HepG2 (cell line): ENCODE data around the gene IGF2BP1. TPM values are rescaled to one million over a fixed set of nuclear protein-coding genes. Genes with fewer than 3 reads are reported as not detected.

Experiments
- DRAP1 ChIP-seq: IDR thresholded peaks from 2 replicates; pipeline ENCODE4 v1.6.1; 2016; ENCODE audit warnings: missing genetic modification reagents, missing compliant biosample characterization
- GATAD2A ChIP-seq: IDR thresholded peaks from 2 replicates; pipeline ENCODE4 v1.6.1; 2016
- HDAC1 ChIP-seq: sonication (generic); formaldehyde crosslinking; IDR thresholded peaks from 2 replicates; pipeline ENCODE4 v1.5.1; 2020; ENCODE audit warnings: mild to moderate bottlenecking, missing genetic modification reagents
- HOXA9 ChIP-seq: sonication (generic); formaldehyde crosslinking; IDR thresholded peaks from 2 replicates; pipeline ENCODE4 v1.8.1; 2022; ENCODE audit warnings: missing genetic modification reagents, mild to moderate bottlenecking, moderate library complexity, borderline replicate concordance
- JDP2 ChIP-seq: sonication (generic); formaldehyde crosslinking; IDR thresholded peaks from 2 replicates; pipeline ENCODE4 v1.8.1; 2022; ENCODE audit warnings: missing genetic modification reagents, borderline replicate concordance
- KAT7 ChIP-seq: IDR thresholded peaks from 2 replicates; pipeline ENCODE4 v1.6.1; 2018; ENCODE audit warnings: borderline replicate concordance, missing compliant biosample characterization
- KDM2A ChIP-seq: sonication (generic); formaldehyde crosslinking; IDR thresholded peaks from 2 replicates; pipeline ENCODE4 v1.4.0; 2020; ENCODE audit warnings: low read depth, missing genetic modification reagents, borderline replicate concordance
- KDM3A ChIP-seq: IDR thresholded peaks from 2 replicates; pipeline ENCODE4 v1.6.1; 2018; ENCODE audit warnings: low read depth, missing compliant biosample characterization
- KDM6A ChIP-seq: IDR thresholded peaks from 2 replicates; pipeline ENCODE4 v1.6.1; 2016; ENCODE audit warnings: low read depth
- KLF16 ChIP-seq, 2 experiments: sonication (generic) in 1 of 2; formaldehyde crosslinking in 1 of 2; IDR thresholded peaks; 2 replicates each; pipeline versions ENCODE4 v1.6.1 to v1.8.0; 2016 to 2023; ENCODE audit warnings: missing genetic modification reagents in 2 of 2, missing compliant biosample characterization in 1 of 2
- MAF1 ChIP-seq: sonication (generic); formaldehyde crosslinking; IDR thresholded peaks from 2 replicates; pipeline ENCODE4 v1.5.0; 2020; ENCODE audit warnings: missing genetic modification reagents, borderline replicate concordance
- MEF2D ChIP-seq: sonication (generic); formaldehyde crosslinking; IDR thresholded peaks from 2 replicates; pipeline ENCODE4 v1.5.1; 2020; ENCODE audit warnings: mild to moderate bottlenecking, missing genetic modification reagents
- MEIS2 ChIP-seq: sonication (generic); formaldehyde crosslinking; IDR thresholded peaks from 2 replicates; pipeline ENCODE4 v1.9.0; 2021; ENCODE audit warnings: mild to moderate bottlenecking, missing genetic modification reagents
- NCOA5 ChIP-seq: sonication (generic); formaldehyde crosslinking; IDR thresholded peaks from 2 replicates; pipeline ENCODE4 v1.4.0; 2020; ENCODE audit warnings: missing genetic modification reagents
- PBX2 ChIP-seq: IDR thresholded peaks from 2 replicates; pipeline ENCODE4 v1.6.1; 2016; ENCODE audit warnings: control low read depth
- PHF5A ChIP-seq: IDR thresholded peaks from one replicate; pipeline ENCODE4 v1.6.1; 2018; ENCODE audit warnings: low read depth, missing genetic modification reagents; ENCODE audit not compliant: unreplicated experiment
- POLR2A ChIP-seq, 2 experiments: IDR thresholded peaks; 2 replicates each; pipeline ENCODE4 v1.6.1; 2011; ENCODE audit warnings: low read depth in 2 of 2, low read length in 2 of 2, mild to moderate bottlenecking in 1 of 2, moderate library complexity in 1 of 2; ENCODE audit not compliant: insufficient read depth in 1 of 2
- TP53 ChIP-seq: sonication (generic); formaldehyde crosslinking; conservative IDR thresholded peaks from 2 replicates; pipeline ENCODE4 v1.4.0; 2020; ENCODE audit warnings: missing genetic modification reagents
- ZBTB43 ChIP-seq: sonication (generic); formaldehyde crosslinking; conservative IDR thresholded peaks from 2 replicates; pipeline ENCODE4 v1.4.0; 2020; ENCODE audit warnings: missing genetic modification reagents
- ZNF263 ChIP-seq: sonication (generic); formaldehyde crosslinking; IDR thresholded peaks from 2 replicates; pipeline ENCODE4 v1.4.0; 2020; ENCODE audit warnings: missing genetic modification reagents
- ZNF275 ChIP-seq: sonication (generic); formaldehyde crosslinking; IDR thresholded peaks from 2 replicates; pipeline ENCODE4 v1.8.0; 2022; ENCODE audit warnings: missing genetic modification reagents, mild to moderate bottlenecking, inconsistent platforms, borderline replicate concordance
- ZNF329 ChIP-seq: sonication (generic); formaldehyde crosslinking; IDR thresholded peaks from 2 replicates; pipeline ENCODE4 v1.9.0; 2021; ENCODE audit warnings: low read depth, mild to moderate bottlenecking, missing genetic modification reagents
- ZNF562 ChIP-seq: sonication (generic); formaldehyde crosslinking; IDR thresholded peaks from 2 replicates; pipeline ENCODE4 v1.8.0; 2022; ENCODE audit warnings: missing genetic modification reagents, borderline replicate concordance
- ZNF780A ChIP-seq: sonication (generic); formaldehyde crosslinking; IDR thresholded peaks from 2 replicates; pipeline ENCODE4 v1.8.0; 2022; ENCODE audit warnings: mild to moderate bottlenecking, missing genetic modification reagents, moderate library complexity
- ZNF879 ChIP-seq: sonication (generic); formaldehyde crosslinking; IDR thresholded peaks from 2 replicates; pipeline ENCODE4 v1.8.1; 2023; ENCODE audit warnings: missing genetic modification reagents
- ZSCAN5A ChIP-seq: sonication (generic); formaldehyde crosslinking; IDR thresholded peaks from 2 replicates; pipeline ENCODE4 v1.8.0; 2022; ENCODE audit warnings: mild to moderate bottlenecking, missing genetic modification reagents, borderline replicate concordance
- polyA plus RNA-seq, 8 experiments: library from polyadenylated mRNA; depleted of rRNA in 3 of 8; stranded (reverse) in 7 of 8; unstranded in 1 of 8; fragments of >200 nt; fragmentation: Illumina TruSeq in 4 of 8; extraction: Trizol in 4 of 8; gene quantifications; 2 replicates each; pipeline versions ENCODE4 v1.2.1 to v1.2.3, GENCODE V29; 2011 to 2016; ENCODE audit warnings: low read depth in 4 of 8, missing spikeins in 1 of 8, mixed read lengths in 1 of 8; ENCODE audit not compliant: insufficient read depth in 1 of 8
- total RNA-seq, 5 experiments: library from RNA; depleted of rRNA; stranded (reverse); fragments of >200 nt; fragmentation: Illumina TruSeq; extraction: Trizol; gene quantifications; 2 replicates each; pipeline ENCODE4 v1.2.3, GENCODE V29; 2016; ENCODE audit warnings: low read depth in 1 of 5

IGF2BP1 gene
- total and polyA plus RNA-seq, 2 of the 13 experiments (the other 11 are each of a cell fraction or from before 2014, with no cell fraction given) = 29.7 to 75.1 TPM

GRCh38 chr17:48995974-48996721, 1.0 kb upstream of the IGF2BP1 start (continued):
- 0 out of 2 replicates have a peak, but pooled peaks have one; percentile 30 for TF ChIP-seq PBX2 (CRISPR knock-in tag)
- peak; percentile 71 for TF ChIP-seq DRAP1 (CRISPR knock-in tag)
- TF ChIP-seq HOXA9 = peak; percentile 49; the same call in 1 of the 2 replicates
- peak; percentile 61; the same call in 1 of the 2 replicates for TF ChIP-seq MEF2D (CRISPR knock-in tag)
- TF ChIP-seq ZNF263 (CRISPR knock-in tag) = peak; percentile 37; the same call in 1 of the 2 replicates
- TF ChIP-seq MAF1 (CRISPR knock-in tag) = 0 out of 2 replicates have a peak, but pooled peaks have one; percentile 86
- peak in 1 of 2 experiments; percentile 98; a peak in 2 of 4 replicates for TF ChIP-seq KLF16 (CRISPR knock-in tag; IDR thresholded peaks at IDR 0.05)
- TF ChIP-seq TP53 (CRISPR knock-in tag) = peak; percentile 34; the same call in 1 of the 2 replicates
- no peak for TF ChIP-seq ZNF329 (CRISPR knock-in tag)
- TF ChIP-seq POLR2A (IDR thresholded peaks at IDR 0.05; ENCODE audit: insufficient read depth in 1 of 2, low read depth in 2 of 2, low read length in 2 of 2) = peak; percentile 70 to 81
- TF ChIP-seq PHF5A (CRISPR knock-in tag) = peak; percentile 78
- TF ChIP-seq ZBTB43 (CRISPR knock-in tag) = peak; percentile 86
- peak; percentile 75 for TF ChIP-seq GATAD2A (CRISPR knock-in tag)
- TF ChIP-seq ZNF879 (CRISPR knock-in tag) = no peak; the same call in 1 of the 2 replicates
- TF ChIP-seq ZNF780A (CRISPR knock-in tag) = no peak; the same call in 1 of the 2 replicates
- TF ChIP-seq HDAC1 (CRISPR knock-in tag) = peak; percentile 95
- peak; percentile 30 for TF ChIP-seq MEIS2 (CRISPR knock-in tag)
- peak; percentile 96 for TF ChIP-seq KDM2A (CRISPR knock-in tag)
- peak; percentile 94 for TF ChIP-seq ZSCAN5A (CRISPR knock-in tag)
- TF ChIP-seq KDM3A (CRISPR knock-in tag) = peak; percentile 97
- TF ChIP-seq KDM6A (CRISPR knock-in tag) = 0 out of 2 replicates have a peak, but pooled peaks have one; percentile 4
- TF ChIP-seq KAT7 (CRISPR knock-in tag) = peak; percentile 99
- TF ChIP-seq ZNF562 = no peak
- peak; percentile 25; the same call in 1 of the 2 replicates for TF ChIP-seq JDP2 (CRISPR knock-in tag)
- no peak for TF ChIP-seq NCOA5
- TF ChIP-seq ZNF275 (CRISPR knock-in tag) = peak; percentile 95
